A673 (cell line): ENCODE data around the gene RAD23A.

Experiments used
- EZH2 ChIP-seq: fragments of 200-600 bp; sonication (generic); IDR thresholded peaks from 2 replicates; pipeline ENCODE4 v1.6.1; 2017; ENCODE audit warnings: borderline replicate concordance, low read depth, mild to moderate bottlenecking, mixed read lengths, antibody characterized with exemption, low read length; ENCODE audit not compliant: poor library complexity, severe bottlenecking
- TF ChIP-seq, protein P1 (sequence below): fragments of 300-800, 200-600 bp; sonication (generic); conservative IDR thresholded peaks from 2 replicates; pipeline ENCODE4 v1.5.1; 2017; ENCODE audit warnings: low read depth, mild to moderate bottlenecking, antibody characterized with exemption, low read length, moderate library complexity, mixed read lengths

GRCh38 chr19:13001166-13001501 is 55.5 kb downstream of the RAD23A start:
- TF ChIP-seq, protein P1, sequence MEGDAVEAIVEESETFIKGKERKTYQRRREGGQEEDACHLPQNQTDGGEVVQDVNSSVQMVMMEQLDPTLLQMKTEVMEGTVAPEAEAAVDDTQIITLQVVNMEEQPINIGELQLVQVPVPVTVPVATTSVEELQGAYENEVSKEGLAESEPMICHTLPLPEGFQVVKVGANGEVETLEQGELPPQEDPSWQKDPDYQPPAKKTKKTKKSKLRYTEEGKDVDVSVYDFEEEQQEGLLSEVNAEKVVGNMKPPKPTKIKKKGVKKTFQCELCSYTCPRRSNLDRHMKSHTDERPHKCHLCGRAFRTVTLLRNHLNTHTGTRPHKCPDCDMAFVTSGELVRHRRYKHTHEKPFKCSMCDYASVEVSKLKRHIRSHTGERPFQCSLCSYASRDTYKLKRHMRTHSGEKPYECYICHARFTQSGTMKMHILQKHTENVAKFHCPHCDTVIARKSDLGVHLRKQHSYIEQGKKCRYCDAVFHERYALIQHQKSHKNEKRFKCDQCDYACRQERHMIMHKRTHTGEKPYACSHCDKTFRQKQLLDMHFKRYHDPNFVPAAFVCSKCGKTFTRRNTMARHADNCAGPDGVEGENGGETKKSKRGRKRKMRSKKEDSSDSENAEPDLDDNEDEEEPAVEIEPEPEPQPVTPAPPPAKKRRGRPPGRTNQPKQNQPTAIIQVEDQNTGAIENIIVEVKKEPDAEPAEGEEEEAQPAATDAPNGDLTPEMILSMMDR = no peak
- TF ChIP-seq EZH2 = no peak
